Activated CD4-positive, alpha-beta T cell treated with anti-CD3 and anti-CD28 coated beads for 4 hours (primary cell): ENCODE data around the gene PDE10A.

Experiments used
- DNase-seq, 2 donors: peaks; one replicate each; pipeline ENCODE4 v3.0.0-alpha.2; 2020

The PDE10A gene

GRCh38 chr6:165458134-165458533 is 204.9 kb downstream of the PDE10A start:
- no peak for DNase-seq

- no peak for DNase-seq
Observed at GRCh38 chr6:165456286-165456685, 206.8 kb downstream of the PDE10A start.

DNA sequence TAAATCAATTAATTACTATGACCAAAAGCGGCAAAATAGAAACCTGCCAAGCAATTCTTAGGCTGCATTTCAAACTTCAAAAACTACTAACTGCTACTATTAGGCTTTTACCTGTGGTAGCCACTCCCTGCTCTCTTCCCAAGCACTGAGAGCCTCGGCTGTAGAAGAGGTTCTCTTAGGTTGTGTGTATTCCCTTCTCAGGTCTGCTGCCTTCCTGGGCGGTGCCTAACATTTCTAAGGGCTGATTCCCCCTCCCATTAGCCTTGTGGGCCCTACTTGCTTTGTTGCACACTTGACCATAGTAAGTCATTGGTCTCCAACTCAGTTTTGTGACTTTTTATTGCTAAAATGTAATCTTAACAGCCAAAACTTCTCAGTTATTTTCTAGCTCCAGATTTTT is 207.6 kb downstream of the PDE10A start:
- DNase-seq, result no peak

GRCh38 chr6:165453395-165453794 is 209.6 kb downstream of the PDE10A start:
- DNase-seq, result no peak

GRCh38 chr6:165451838-165452237 is 211.2 kb downstream of the PDE10A start:
- DNase-seq, result no peak

DNA sequence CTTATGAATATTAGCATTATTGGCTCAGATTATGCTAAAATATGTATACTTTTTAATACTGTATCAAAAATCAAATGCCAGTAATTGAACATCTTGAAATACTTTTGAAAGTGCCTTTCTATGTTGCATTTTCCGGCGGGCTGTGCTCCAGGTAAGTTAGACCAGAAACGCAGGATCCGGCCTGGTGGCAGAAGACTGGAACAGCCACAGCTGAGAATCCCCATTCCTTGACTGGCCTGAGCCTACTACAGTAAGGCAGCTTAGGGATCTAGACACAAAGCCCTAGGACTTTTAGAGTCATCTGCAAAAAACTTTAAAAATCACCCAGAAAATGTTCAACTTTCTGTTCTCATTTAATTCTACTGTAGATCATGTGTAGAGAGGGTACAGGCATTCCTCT is 214.8 kb downstream of the PDE10A start:
- DNase-seq, result no peak

- no peak for DNase-seq
Observed at GRCh38 chr6:165447141-165447540, 215.9 kb downstream of the PDE10A start.

- DNase-seq, result no peak
Observed at GRCh38 chr6:165446331-165446730, 216.7 kb downstream of the PDE10A start.

GRCh38 chr6:165443462-165443861 is 219.6 kb downstream of the PDE10A start:
- no peak for DNase-seq

- no peak for DNase-seq
Observed at GRCh38 chr6:165441181-165441580, 221.9 kb downstream of the PDE10A start.

DNA sequence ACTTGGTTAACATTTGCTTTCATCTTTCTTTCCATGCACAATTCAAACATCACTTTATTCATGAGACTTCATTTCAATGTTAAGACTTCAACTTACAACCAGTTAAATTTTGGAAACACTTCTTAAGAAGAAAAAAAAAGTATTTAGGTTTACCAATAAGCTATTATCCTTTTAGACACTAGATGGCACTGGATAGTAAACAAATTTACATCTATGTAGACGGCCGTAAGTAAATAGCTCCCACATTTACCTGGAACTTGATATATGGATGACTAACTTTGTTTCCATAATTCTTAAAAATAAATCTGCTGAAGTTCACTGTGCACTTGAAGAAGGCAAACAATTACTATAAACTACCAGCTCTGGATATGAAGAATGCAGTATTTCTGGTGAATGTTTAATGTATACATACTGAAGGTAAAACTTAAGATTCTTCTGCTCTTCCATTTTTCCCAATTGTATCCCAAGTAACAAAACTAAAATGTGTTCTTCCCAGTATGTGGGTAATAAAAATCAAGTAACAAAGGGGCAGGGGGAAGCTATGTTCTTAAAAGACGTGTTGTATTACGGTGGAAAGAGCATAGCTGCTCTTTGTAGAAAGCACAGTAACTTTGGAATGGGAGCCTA is 223.0 kb downstream of the PDE10A start:
- no peak for DNase-seq

DNA sequence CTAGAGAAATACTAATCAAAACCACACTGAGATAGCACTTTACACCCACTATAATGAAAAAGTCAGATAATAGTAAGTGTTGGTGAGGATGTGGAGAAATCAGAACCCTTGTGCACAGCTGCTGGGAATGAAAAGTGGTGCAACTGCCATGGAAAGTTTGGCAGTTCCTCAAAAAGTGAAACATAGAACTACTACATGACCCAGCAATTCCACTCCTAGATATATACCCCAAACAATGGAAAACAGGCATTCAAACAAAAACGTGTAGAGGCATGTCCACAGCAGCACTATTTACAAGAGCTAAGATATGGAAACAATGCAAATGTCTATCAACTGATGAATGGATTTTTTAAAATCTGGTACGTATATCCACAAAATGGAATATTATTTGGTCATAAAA is 236.1 kb downstream of the PDE10A start:
- no peak for DNase-seq

DNA sequence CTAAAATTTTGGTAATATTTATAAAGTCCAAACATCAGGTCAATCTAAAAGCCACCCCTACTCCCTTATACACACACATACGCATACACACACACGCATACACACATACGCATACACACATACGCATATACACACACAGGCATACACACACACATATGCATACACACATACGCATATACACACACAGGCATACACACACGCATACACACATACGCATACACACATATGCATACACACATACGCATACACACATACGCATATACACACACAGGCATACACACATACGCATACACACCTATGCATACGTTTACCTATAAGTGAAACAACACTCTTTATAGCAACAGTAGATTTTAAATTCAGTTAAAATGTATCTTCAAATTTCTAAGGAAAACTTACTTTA is 240.8 kb downstream of the PDE10A start:
- DNase-seq, result no peak

DNA sequence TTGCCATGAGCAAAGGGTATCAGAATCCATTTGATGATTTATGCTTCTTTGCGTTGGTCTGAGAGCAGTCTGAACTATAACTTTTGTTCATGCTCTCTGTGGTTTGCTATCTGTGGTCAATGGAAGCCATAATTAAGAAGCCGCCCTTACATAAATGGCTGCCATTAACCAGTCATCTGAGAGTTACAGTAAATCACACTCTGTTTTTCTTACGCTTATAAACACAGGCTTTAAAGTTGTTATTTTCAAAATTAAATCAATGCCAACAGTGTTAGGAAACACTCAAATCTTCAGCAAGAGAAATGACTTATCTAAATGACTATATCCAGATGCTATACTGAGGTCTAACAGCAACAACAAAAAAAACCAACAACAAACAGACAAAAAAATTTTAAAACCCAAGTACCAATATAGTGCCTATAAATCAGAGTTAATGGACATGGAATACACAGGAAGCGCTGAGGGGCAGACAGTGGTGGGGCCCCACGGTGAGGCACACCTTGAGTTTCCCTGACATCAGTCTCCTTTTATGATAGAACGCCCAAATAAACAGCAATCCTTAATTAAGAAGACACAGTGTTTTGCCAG is 245.7 kb downstream of the PDE10A start:
- no peak for DNase-seq

DNA sequence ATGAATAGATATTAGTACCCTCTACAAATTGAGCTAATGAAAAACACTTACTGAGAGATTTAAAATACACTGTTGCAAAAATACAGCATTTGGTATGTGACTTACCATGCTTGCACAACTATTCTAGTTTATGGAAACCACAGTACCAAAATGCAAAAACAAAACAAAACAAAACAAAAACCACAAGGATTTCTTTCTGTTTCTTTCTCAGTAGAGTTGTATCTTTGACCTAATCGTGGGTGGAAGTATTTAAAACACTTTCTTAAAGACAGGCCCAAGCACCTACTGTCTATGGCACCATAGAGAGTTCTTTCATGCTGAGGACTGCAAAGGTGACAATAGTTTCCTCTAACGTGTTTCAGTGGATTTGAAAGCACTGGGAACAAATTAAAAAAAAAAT is 258.3 kb downstream of the PDE10A start:
- no peak for DNase-seq

GRCh38 chr6:165404296-165404695 is 258.7 kb downstream of the PDE10A start:
- no peak for DNase-seq

- DNase-seq, result no peak
Observed at GRCh38 chr6:165403006-165403595, 259.9 kb downstream of the PDE10A start.

DNA sequence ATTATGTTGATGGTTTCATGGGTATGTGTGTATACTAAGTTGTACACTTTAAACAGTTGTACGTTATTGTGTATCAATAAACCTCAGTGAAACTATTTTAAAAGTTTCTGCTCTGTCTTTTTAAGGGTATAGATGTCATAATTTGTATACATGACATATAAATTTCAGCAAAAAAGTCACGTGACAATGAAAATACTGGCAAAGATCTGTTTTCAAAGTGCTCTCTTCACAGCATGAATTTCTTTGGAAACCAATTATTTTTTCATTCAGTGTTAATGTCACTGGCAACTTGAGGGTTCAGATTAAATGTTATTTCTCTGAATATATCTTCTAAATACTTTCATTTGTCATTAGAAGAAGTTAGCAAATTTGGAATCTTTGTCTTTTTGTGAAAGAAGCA is 261.9 kb downstream of the PDE10A start:
- DNase-seq, result no peak

GRCh38 chr6:165390475-165390874 is 272.6 kb downstream of the PDE10A start:
- DNase-seq, result no peak

DNA sequence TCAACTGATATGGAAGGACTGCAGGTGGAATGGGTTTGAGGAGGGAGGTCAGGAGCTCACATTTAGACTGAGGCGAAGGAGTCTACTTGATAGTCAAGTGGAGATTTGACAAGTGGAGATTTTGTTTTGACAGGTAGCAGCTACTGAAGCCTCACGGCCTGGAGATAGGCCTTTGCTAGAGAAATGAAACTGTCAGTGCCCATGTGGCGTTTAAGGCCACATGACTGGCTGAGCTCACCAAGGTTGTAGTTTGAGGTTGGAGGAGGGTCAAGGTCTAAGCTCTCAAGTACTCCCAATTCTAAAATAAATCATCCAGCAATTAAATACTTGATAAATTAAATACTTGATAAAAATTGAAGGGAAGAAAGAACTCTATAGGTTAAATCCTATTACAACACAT is 273.5 kb downstream of the PDE10A start:
- DNase-seq, result no peak

DNA sequence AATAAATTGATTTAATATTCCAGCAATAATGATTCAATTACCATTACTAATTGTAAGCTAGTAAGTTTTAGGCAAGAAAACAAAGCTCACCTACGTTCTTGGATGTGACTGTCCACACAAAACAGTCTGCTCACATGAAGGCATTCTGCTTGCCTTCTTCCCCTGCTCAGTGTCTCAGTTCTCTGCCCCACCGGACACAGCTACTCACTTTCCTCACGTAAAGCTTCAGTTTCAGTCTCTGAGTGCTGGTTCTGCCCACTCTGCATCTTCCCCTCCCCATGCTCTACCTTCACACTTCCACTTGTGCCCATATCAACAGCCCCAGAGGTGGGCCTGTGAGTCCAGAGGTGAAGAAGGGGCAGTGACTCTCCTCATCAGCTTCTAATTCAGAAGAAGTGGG is 279.7 kb downstream of the PDE10A start:
- DNase-seq, result no peak

DNA sequence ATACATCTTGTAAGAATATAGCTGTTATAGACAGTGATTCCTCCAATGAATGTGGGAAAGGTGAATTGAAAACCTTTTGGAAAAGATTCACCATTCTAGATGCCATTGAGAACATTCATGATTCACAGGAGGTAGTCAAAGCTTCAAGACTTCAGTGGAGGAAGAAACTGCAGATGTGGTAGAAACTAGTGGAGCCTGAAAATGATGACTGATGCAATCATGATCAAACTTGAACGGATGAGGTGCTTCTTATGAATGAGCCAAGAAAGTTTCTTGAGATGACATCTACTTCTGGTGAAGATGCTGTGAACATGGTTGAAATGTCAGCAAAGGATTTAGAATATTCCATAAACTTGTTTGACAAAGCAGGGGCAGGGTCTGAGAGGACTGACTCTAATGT is 286.9 kb downstream of the PDE10A start:
- DNase-seq, result no peak

- DNase-seq, result no peak
Observed at GRCh38 chr6:165365371-165365770, 297.7 kb downstream of the PDE10A start.

GRCh38 chr6:165345700-165346099 is 317.3 kb downstream of the PDE10A start:
- no peak for DNase-seq

GRCh38 chr6:165340532-165340931 is 322.5 kb downstream of the PDE10A start:
- DNase-seq, result no peak
